ENCODE measurements around the gene DNMT3B. TPM values are rescaled to one million over a fixed set of nuclear protein-coding genes. Genes with fewer than 3 reads are reported as not detected.

DNMT3B gene
- polyA plus RNA-seq, 3 donors: 0.39 to 0.44 TPM; not detected in 1

DNA sequence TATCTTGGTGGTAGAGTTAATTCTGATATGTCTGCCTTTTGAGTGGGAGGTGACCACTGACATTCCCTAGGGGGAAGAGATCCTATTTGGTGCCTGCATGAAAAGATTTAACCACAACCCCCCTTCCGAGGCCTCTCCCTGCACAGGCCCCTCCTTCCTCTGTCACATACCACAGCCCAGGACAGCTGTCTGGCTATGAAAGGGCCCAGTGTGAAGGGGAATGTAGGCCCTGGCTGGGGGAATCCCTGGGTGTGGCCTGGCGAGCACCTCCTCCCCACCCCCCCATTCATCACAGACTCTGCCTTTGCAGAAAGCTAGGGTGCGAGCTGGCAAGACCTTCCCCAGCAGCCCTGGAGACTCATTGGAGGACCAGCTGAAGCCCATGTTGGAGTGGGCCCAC lies 30.1 kb downstream of the DNMT3B start:
- Histone ChIP-seq H3K9me3 (replicated peaks in 1 of 2; ENCODE audit: control insufficient read depth in 1 of 2, insufficient read depth in 1 of 2, low read length in 2 of 2) (no peaks in the 10 kb centered on the region), H3K27me3 (ENCODE audit: control insufficient read depth in 2 of 2, insufficient read depth in 2 of 2, low read length in 2 of 2) (no peaks in the 10 kb centered on the region), H2AFZ (ENCODE audit: insufficient read depth, low read depth, low read length, poor library complexity, severe bottlenecking) (no peak overlapping the region), H3K4me3 (replicated peaks in 1 of 3; ENCODE audit: low read depth in 2 of 3, low read length in 3 of 3) (no peak overlapping the region), H3K9ac (ENCODE audit: insufficient read depth, low read length, poor library complexity, severe bottlenecking) (no peak overlapping the region), H3K4me2 (replicated peaks; ENCODE audit: extremely low read depth, low read length, poor library complexity, severe bottlenecking) (no peak overlapping the region), H3K27ac (ENCODE audit: low read depth in 1 of 2, low read length in 2 of 2) (no peak overlapping the region), H4K20me1 (ENCODE audit: insufficient read depth, low read length) (no peaks in the 10 kb centered on the region), H3K36me3 (replicated peaks in 1 of 2; ENCODE audit: control insufficient read depth in 1 of 2, insufficient read depth in 2 of 2, low read length in 2 of 2) (no peaks in the 10 kb centered on the region), H3K4me1 (ENCODE audit: control insufficient read depth in 1 of 2, insufficient read depth in 2 of 2, low read length in 2 of 2) (no peaks in the 10 kb centered on the region), H3K79me2 (ENCODE audit: insufficient read depth, low read length) (no peaks in the 10 kb centered on the region)
- DNase-seq: no peak
- Mint-ChIP-seq H3K36me3 (peaks cover 11 to 18% of the 10 kb centered on the region in 2 donors), H3K4me3 (no peak overlapping the region), H3K27me3 (ENCODE audit: low read depth in 3 of 3) (peaks cover 0 to 4% (median 2%) of the 10 kb centered on the region in 3 donors), H3K9me3 (no peaks in the 10 kb centered on the region), H3K4me1 (peaks cover 4% of the 10 kb centered on the region), H3K27ac (no peak overlapping the region)
- intact Hi-C loops (cut with micrococcal nuclease): loop anchor here in 1 of 2 donors (10.0 kb wide), 1 partner anchor 502 kb away; no protein-coding TSS in a partner anchor
- no peak for TF ChIP-seq CTCF (IDR thresholded peaks at IDR 0.05)
- 69% methylated on average over 2 of the region's 3 CpGs for WGBS (ENCODE audit: insufficient coverage)

DNA sequence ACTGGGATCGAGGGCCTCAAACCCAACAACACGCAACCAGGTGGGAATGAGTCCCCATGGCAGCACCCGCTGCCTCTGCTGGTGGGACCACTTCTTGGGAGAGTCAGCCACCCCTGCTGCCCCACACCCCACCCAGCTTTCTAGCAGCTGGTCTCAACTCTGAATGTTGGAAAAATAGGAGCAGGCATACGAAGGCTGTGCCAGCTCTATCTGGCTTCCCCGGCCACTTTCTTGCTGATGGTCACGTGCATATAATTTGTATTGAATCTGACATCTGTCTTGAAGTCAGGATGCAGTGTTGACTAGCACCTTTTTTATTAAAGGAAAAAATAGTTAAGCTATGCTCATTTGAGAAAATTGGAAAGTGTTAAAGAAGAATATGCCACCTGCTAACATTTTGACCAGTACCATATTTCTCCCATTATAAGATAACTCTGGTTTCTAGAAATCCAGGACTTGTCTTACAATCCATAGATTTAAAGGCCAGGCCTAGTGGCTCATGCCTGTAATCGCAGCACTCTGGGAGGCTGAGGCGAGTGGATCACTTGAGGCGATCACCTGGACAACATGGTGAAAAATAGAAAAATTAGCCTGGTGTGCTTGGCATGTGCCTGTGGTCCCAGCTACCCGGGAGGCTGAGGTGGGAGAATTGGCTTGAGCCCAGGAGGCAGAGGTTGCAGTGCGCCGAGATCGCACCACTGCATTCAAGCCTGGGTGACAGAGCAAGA lies 30.7 kb downstream of the DNMT3B start:
- WGBS (ENCODE audit: insufficient coverage): 93% methylated on average over 7 of the region's 13 CpGs
- H3K4me3 ChIP-seq (replicated peaks in 1 of 3; ENCODE audit: low read depth in 2 of 3, low read length in 3 of 3): no peak overlapping the region

More for the DNA sequence above, 30.7 kb downstream of the DNMT3B start:
- Histone ChIP-seq H2AFZ (ENCODE audit: insufficient read depth, low read depth, low read length, poor library complexity, severe bottlenecking) (no peak overlapping the region), H3K4me2 (replicated peaks; ENCODE audit: extremely low read depth, low read length, poor library complexity, severe bottlenecking) (no peak overlapping the region), H3K4me1 (ENCODE audit: control insufficient read depth in 1 of 2, insufficient read depth in 2 of 2, low read length in 2 of 2) (no peaks in the 10 kb centered on the region), H3K27ac (ENCODE audit: low read depth in 1 of 2, low read length in 2 of 2) (no peak overlapping the region), H3K36me3 (replicated peaks in 1 of 2; ENCODE audit: control insufficient read depth in 1 of 2, insufficient read depth in 2 of 2, low read length in 2 of 2) (no peaks in the 10 kb centered on the region), H4K20me1 (ENCODE audit: insufficient read depth, low read length) (no peaks in the 10 kb centered on the region), H3K9me3 (replicated peaks in 1 of 2; ENCODE audit: control insufficient read depth in 1 of 2, insufficient read depth in 1 of 2, low read length in 2 of 2) (no peaks in the 10 kb centered on the region), H3K27me3 (ENCODE audit: control insufficient read depth in 2 of 2, insufficient read depth in 2 of 2, low read length in 2 of 2) (no peaks in the 10 kb centered on the region), H3K79me2 (ENCODE audit: insufficient read depth, low read length) (no peaks in the 10 kb centered on the region), H3K9ac (ENCODE audit: insufficient read depth, low read length, poor library complexity, severe bottlenecking) (no peak overlapping the region)
- no peak overlapping the region for H3K27ac Mint-ChIP-seq
- H3K36me3 Mint-ChIP-seq: peaks cover 11 to 15% of the 10 kb centered on the region in 2 donors
- TF ChIP-seq CTCF (IDR thresholded peaks at IDR 0.05): no peak
- H3K4me1 Mint-ChIP-seq: peaks cover 4% of the 10 kb centered on the region
- DNase-seq: no peak
- peaks cover 0 to 4% (median 2%) of the 10 kb centered on the region in 3 donors for H3K27me3 Mint-ChIP-seq (ENCODE audit: low read depth in 3 of 3)
- intact Hi-C loops (cut with micrococcal nuclease): loop anchor here in 1 of 2 donors (10.0 kb wide), 1 partner anchor 502 kb away; no protein-coding TSS in a partner anchor
- no peak overlapping the region for H3K4me3 Mint-ChIP-seq
- no peaks in the 10 kb centered on the region for H3K9me3 Mint-ChIP-seq
